NCI-H1930 (cell line): ENCODE data around the gene MYOCOS.
"Not testable (repeated sequence)": the region's sequence is repeated elsewhere in the genome, so short reads cannot be mapped to it uniquely, and the experiment has no call there.

Source experiments
- DNase-seq, 2 experiments: peaks; one replicate each; lab custom pipeline; 2025; lab: John Stamatoyannopoulos, UW

Gene MYOCOS, protein sequence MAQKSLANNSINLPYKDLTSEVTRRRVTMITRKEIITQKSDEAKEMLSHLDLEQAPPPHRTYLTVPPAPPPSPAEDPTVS

DNA sequence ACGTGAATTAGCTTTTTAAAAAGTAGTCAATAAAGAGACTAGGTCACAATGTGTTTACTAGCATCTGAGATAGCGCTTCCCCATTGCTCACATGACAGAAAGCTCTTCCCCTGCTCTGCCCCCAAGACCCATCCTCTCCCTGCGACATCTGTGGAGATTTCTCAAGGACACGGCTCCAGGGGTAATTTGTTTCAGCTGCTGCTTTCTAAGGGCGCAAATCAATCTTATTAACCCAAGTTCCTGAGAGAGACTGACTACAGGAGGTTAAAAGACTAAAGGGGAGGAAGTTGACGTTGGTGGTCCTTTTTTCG, at the start of gene MYOCOS:
MYOCOS (plus strand) TSS at position 92 of the 311 bp plus-strand sequence. CDS start 1,641 bp downstream, outside the sequence.
- no peak for DNase-seq

DNA sequence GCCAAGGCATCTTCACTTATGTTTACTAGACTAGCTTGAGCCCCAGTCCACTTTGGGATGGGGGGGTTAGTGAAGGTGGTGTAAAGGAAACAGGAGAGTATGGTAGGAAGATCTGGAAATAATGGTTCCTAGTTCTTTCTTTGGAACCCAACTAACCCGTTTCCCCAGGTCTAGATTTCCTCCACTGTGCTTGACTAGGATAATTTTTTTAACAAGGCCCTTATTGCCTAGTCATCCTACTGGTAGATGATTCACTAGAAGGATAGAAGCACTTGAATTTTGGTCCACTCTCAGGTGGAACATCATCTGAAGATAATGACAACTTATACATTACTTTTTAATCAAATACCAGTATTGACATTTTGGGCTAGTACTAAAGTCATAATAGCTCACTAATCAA, 45.9 kb upstream of the MYOCOS start:
- DNase-seq, result no peak

DNA sequence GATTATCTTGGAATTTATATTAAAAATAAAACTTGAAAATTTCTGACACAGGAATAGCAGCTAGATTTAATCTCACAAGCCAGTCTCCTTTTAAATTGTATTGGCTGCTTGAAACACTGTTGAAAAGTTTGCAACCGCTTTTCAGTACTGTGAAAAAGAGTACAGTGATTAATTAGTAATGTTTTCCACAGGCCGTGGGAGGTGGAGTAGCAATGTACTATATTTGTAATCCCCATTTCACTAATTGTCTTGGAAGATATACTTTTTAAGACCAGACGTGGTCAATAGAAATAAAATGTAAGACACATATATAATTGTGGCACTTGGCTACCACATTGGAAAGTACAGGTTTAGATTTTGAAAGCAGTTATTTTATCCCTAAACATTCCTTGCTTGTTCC, 40.8 kb upstream of the MYOCOS start:
- DNase-seq, result no peak

DNA sequence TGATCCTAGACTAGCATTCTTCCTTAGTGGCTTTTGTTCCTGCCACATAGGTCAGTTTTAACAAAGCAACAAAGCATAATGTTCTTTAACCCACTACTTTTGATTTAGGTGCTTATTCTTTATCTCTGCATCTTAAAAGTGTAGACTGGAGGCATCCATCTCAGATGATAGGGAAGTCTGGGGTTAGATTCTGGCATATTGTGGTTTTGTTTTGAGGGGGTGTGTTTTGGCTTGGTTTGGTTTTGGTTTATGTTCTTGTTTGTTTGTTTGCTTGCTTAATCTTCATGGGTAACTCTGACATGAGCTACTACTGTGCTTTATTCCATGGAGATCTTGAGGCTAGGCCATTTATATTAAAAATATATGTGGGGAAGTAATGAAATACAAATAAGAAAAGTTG, 40.3 kb upstream of the MYOCOS start:
- DNase-seq, result no peak

- DNase-seq, result no peak
These were observed 39.5 kb upstream of the MYOCOS start for GRCh38 chr1:171582589-171582988.

DNA sequence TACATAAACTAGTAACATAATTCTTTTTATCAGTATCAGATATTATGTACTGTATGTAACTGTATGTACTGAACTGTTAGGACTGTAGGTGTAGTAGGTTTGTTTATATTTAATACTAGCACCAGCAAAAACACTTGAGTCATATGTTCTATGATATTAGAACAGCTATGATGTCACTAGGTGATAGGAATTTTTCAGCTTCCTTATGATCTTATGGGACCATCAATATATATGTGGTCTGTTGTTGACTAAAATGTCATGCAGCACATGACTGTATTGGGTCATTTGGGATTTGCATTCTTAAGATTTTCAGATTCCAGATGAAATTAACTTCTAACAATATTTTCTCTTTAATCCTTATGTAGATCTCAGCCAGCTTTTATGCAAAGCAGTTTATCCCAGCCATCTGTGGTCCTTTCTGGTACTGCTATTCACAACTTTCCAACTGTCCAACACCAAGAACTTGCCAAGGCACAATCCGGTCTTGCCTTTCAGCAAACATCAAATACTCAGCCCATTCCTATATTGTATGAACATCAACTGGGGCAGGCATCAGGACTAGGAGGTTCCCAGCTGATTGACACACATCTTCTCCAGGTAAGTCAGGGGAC, 38.3 kb upstream of the MYOCOS start:
- no peak for DNase-seq

DNA sequence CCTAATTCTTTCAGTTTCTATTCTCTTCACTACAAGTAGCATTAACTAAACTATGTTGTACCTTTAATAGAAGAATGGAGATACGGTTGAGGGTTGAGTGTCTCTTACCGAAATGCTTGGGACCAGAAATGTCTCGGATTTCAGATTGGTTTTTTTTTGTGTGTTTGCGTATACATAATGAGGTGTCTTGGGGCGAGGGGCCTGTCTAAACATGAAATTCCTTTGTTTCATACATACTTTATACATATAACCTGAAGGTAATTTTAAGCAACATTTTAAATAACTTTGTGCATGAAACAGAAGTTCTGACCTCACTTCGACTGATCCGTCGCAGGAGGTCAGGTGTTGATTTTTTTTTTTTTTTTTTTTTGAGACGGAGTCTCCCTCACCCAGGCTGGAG, 36.3 kb upstream of the MYOCOS start:
- DNase-seq, result no peak

DNA sequence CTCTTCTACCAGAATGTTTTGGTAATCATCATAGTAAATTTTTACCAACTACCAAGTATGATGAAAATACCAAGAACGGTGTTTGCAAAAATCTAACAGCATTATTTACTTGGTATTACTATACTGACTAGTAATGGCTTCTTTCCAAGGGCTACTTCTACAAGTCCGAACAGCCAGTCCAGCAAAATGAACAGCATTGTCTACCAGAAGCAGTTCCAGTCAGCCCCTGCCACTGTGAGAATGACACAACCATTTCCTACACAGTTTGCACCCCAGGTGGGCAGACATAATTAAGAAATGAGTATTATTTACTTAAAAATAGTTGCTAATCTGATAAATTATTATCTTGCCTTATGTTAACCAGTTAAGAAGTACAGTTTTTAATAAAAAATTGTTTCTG, 33.8 kb upstream of the MYOCOS start:
- DNase-seq, result no peak

DNA sequence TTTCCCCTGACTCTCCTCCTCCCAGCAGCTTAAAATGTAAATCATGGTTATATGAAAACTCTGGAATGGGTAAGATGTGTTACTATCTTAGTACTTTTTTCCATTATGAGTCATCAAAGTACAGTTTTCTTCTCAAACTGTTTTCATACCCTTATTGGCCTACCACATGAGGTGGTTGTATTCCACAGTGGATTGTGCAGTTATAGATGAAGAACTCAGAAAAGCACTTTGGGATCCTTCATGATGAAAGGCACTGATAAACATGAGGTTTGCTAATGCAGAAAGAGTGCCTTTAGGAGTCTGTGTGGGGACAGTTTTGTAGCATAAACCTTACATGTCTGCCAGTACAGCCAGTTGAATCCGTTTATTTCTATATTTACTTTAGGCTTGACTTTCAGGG, 32.0 kb upstream of the MYOCOS start:
- DNase-seq, result no peak

- no peak for DNase-seq
These were observed 26.7 kb upstream of the MYOCOS start for GRCh38 chr1:171595324-171595723.

DNA sequence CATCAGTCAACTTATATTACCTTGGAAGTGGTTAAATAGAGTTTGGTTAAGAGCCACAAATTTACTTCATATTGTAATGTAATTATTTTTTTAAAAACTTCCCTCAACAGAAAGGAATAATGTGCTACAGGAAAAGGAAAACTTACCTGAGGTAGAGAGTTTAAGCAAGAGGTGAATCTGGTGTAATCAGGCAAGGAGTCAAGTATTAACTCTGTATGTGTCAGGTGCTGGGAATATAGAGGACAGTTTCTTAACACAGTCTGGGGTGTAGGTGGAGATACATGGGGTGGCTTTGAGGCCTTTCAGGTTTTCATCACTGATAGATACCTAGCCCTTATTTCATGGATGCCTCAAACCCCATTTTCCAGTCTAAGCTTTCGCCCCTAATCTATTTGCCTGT, 25.9 kb upstream of the MYOCOS start:
- no peak for DNase-seq

- no peak for DNase-seq
These were observed 25.3 kb upstream of the MYOCOS start for GRCh38 chr1:171596705-171597104.

DNA sequence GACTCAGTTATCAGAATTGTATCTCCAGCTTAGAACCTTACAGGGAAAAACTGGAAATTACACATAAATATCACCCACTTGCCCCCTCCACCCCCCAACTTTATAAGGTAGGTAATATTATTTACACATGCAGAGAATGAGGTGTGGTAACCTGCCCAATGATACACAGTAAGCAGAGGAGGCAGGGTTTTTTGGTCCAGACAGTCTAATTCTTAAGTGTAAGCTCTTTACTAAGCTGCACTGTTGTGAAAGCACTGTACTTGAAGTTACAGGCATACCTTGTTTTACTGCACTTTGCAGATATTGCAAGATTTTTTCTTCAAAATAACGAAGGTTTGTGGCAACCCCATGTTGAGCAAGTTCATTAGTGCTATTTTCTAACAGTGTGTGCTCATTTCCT, 24.8 kb upstream of the MYOCOS start:
- no peak for DNase-seq

DNA sequence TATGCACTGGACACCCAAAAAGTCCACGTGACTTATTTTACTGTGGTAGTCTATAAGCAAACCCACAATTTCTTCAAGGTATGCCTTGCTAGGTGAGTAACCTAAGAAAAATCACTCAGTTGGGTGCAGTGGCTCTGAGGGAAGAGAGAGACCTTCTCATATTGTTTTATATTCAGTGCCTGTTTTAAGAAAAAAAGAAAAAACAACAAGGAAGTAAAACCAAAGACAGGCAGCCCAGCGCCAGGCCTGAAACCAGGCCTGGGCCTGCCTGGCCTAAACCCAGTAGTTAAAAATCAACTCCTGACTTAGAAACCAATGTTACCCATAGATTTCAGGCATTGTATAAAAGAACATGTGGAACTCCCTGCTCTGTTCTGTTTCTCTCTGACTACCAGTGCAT, 21.7 kb upstream of the MYOCOS start:
- not testable (repeated sequence) for DNase-seq

DNA sequence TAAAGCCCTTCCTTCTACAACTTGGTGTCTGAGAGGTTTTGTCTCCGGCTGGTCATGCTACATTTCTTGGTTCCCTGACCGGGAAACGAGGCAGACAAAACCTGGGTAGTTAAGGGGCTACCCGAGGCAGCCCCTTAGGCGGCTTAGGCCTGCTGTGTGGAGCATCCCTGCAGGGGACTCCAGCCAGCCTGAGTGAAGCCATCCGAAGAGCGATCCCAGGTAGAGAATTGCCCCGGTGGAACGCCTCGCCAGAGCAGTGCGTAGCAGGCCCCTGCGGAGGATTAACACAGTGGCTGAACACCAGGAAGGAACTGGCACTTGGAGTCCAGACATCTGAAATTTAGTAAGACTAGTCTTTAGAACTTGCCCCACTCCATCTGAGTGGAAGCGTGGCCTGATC, 21.2 kb upstream of the MYOCOS start:
- no peak for DNase-seq

- not testable (repeated sequence) for DNase-seq
These were observed 19.0 kb upstream of the MYOCOS start for GRCh38 chr1:171603042-171603441.

DNA sequence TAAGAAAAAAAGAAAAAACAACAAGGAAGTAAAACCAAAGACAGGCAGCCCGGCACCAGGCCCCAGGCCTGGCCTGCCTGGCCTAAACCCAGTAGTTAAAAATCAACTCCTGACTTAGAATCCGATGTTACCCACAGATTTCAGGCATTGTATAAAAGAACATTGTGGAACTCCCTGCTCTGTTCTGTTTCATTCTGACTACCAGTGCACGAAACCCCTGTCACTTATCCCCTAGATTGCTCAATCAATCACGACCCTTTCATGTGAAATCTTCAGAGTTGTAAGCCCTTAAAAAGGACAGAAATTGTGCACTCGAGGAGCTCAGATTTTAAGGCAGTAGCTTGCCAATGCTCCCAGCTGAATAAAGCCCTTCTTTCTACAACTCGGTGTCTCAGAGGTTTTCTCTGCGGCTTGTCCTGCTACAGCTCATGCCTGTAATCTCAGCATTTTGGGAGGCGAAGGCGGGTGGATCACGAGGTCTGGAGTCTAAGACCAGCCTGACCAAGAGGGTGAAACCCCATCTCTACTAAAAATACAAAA, 15.6 kb upstream of the MYOCOS start:
- no peak for DNase-seq

- DNase-seq, result no peak
These were observed 11.7 kb upstream of the MYOCOS start for GRCh38 chr1:171610385-171610784.

GRCh38 chr1:171611306-171611705, 10.7 kb upstream of the MYOCOS start:
- no peak for DNase-seq

DNA sequence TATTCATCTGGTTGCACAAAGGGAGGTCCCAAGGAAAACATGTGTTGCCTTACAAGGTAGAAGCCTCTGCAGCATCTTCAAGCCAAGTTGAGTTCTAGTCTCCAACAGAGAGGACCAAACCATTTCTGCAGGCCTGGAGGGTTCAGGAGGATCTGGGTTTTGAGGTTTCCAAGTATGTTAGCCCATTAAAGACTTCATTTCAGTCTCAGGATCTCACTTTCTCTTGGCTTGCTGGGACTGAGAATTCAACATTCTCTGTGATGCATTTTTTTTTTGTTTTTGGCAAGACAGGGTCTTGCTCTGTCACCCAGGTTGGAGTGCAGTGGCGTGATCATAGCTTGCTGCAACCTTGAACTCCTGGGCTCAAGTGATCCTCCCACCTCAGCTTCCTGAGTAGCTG, 8.8 kb upstream of the MYOCOS start:
- no peak for DNase-seq

DNA sequence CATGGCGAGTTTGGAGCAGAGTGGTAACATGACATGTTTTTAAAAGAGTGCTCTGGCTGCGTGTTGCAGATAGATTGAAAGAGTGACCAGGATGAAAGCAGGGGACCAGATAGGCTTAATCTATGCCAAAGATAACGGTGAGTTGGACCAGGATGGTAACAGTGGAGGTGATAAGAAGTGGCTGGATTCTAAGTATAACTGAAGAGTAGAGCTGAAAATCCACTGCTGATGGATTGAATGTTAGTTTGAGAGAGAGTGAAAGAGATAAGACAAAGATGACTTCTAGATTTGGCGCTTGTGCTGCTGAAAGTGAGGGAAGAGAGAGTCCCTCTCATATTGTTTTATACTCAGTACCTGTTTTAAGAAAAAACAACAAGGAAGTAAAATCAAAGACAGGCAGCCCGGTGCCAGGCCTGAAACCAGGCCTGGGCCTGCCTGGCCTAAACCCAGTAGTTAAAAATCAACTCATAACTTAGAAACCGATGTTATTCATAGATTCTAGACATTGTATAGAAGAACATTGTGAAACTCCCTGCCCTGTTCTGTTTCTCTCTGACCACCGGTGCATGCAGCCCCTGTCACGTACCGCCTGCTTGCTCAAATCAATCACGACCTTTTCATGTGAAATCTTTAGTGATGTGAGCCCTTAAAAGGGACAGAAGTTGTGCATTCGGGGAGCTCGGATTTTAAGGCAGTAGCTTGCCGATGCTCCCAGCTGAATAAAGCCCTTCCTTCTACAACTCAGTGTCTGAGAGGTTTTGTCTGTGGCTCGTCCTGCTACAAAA, 6.7 kb upstream of the MYOCOS start:
- DNase-seq, result not testable (repeated sequence)

GRCh38 chr1:171616586-171616985, 5.5 kb upstream of the MYOCOS start:
- DNase-seq, result no peak

DNA sequence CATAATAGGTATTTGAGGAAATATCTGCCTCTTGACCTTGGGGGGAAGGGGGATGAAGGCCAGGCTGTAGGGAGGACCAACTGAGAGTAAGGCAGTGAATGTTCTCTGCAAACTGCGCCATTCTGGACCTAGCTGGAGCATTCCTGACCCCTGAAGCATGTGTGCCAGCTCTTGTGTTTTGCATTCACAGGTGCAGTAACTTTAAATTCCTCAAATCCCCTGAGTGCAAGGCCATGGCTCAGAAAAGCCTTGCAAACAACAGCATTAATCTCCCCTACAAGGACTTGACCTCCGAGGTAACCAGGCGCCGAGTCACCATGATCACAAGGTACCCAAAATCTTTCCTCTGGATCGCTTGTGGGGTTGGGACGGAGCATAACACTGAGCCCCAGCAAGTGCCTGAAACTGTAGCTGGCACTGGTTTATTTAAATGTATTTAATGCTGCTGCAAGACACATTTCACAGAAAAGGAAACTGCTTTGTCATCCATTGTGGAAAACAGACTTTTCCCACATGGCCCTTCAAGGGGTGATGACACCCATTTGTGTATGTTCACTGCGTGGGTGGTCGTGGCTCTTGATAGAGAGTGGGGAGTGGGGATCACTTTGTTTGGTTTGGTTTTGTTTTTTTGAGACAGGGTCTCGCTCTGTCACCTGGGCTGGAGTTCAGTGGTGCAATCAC, 1.7 kb downstream of the MYOCOS start:
- DNase-seq, result no peak
